Caco-2 (cell line): ENCODE results near the gene AKR1C4. TPM values are rescaled to one million over a fixed set of nuclear protein-coding genes. Genes with fewer than 3 reads are reported as not detected.
A peak's percentile ranks its signal among the peaks of the same experiment; 100 is the strongest.

Experiments
- Bru-seq: library from RNA; stranded (reverse); fragments of 400-500 nt; gene quantifications from one replicate; lab custom pipeline; 2021; lab: Mats Ljungman, UMichigan
- BruChase-seq, 2 experiments: library from RNA; stranded (reverse); fragments of 400-500 nt; gene quantifications; one replicate each; lab custom pipeline; 2021; lab: Mats Ljungman, UMichigan
- BruUV-seq: library from RNA; stranded (reverse); fragments of 400-500 nt; replicated peaks from 2 replicates; lab custom pipeline; 2021; lab: Mats Ljungman, UMichigan
- CTCF ChIA-PET: fragments of 300-600 bp; sonication (Branson Sonifier 250); formaldehyde crosslinking; loops from one replicate; lab custom pipeline; 2022; ENCODE audit warnings: antibody characterized with exemption; lab: Charles Lee
- POLR2A ChIA-PET: fragments of 300-600 bp; sonication (Branson Sonifier 250); formaldehyde crosslinking; loops from one replicate; lab custom pipeline; 2022; ENCODE audit warnings: antibody characterized with exemption; lab: Charles Lee
- DNase-seq, 2 experiments: peaks; one replicate each; pipeline versions ENCODE4 v3.0.0 to v3.0.0-alpha.2; 2020 to 2022
- H3K27me3 ChIP-seq: replicated peaks from 2 replicates; pipeline ENCODE4 v1.6.0; 2011; ENCODE audit warnings: low read length; ENCODE audit not compliant: control insufficient read depth, insufficient read depth
- H3K36me3 ChIP-seq: 2 replicates; pipeline ENCODE4 v1.5.1; 2011; ENCODE audit warnings: low read length; ENCODE audit not compliant: control insufficient read depth, insufficient read depth
- H3K4me1 ChIP-seq: fragments of 250-450 bp; sonication (Bioruptor Pico); 2 replicates; pipeline ENCODE4 v1.5.1; 2020; ENCODE audit warnings: mild to moderate bottlenecking
- H3K4me3 ChIP-seq: 2 replicates; pipeline ENCODE4 v1.5.1; 2011; ENCODE audit warnings: low read depth, mild to moderate bottlenecking, control low read depth, low read length
- H3K9me3 ChIP-seq: fragments of 250-450 bp; sonication (Bioruptor Pico); 2 replicates; pipeline ENCODE4 v1.5.1; 2020; ENCODE audit warnings: mild to moderate bottlenecking, moderate library complexity
- H3K27ac Mint-ChIP-seq: one replicate; pipeline ENCODE4 v1.8.0; 2022; ENCODE audit warnings: mixed read lengths; ENCODE audit not compliant: unreplicated experiment
- H3K27me3 Mint-ChIP-seq: one replicate; pipeline ENCODE4 v1.8.0; 2022; ENCODE audit warnings: mixed read lengths; ENCODE audit not compliant: insufficient read depth, unreplicated experiment
- H3K36me3 Mint-ChIP-seq: one replicate; pipeline ENCODE4 v1.8.0; 2022; ENCODE audit warnings: mild to moderate bottlenecking, mixed read lengths; ENCODE audit not compliant: insufficient read depth, unreplicated experiment
- H3K4me1 Mint-ChIP-seq: one replicate; pipeline ENCODE4 v1.8.0; 2022; ENCODE audit warnings: low read depth, mixed read lengths; ENCODE audit not compliant: unreplicated experiment
- H3K4me3 Mint-ChIP-seq: one replicate; pipeline ENCODE4 v1.8.0; 2022; ENCODE audit warnings: mild to moderate bottlenecking, moderate library complexity, mixed read lengths; ENCODE audit not compliant: unreplicated experiment
- H3K9me3 Mint-ChIP-seq: one replicate; pipeline ENCODE4 v1.8.0; 2022; ENCODE audit warnings: mixed read lengths; ENCODE audit not compliant: unreplicated experiment
- CTCF ChIP-seq, 2 experiments: fragments of 200-600 bp in 1 of 2; IDR thresholded peaks; 1 replicate in 1 of 2; 2 replicates in 1 of 2; pipeline versions ENCODE4 v1.5.1 to v1.8.0; 2011 to 2022; ENCODE audit warnings: antibody characterized with exemption in 1 of 2, control low read depth in 1 of 2, inconsistent platforms in 1 of 2, low read depth in 1 of 2, low read length in 1 of 2, mild to moderate bottlenecking in 1 of 2, moderate library complexity in 1 of 2; ENCODE audit not compliant: insufficient read depth in 1 of 2, severe bottlenecking in 1 of 2, unreplicated experiment in 1 of 2
- intact Hi-C: fragments of 100-400 bp; cut with micrococcal nuclease; formaldehyde crosslinking; loops from one replicate; pipeline ENCODE4 v1.10.0; 2022; ENCODE audit not compliant: unreplicated experiment
- long read RNA-seq: library from polyadenylated mRNA; stranded (forward); transcript quantifications from one replicate; pipeline ENCODE4 v2.0.0, GENCODE V29; 2022
- total RNA-seq: library from RNA; stranded (reverse); gene quantifications from 2 replicates; pipeline ENCODE4 v1.2.3, GENCODE V29; 2022

Gene AKR1C4
- 0.25 and 0.28 TPM in 2 replicates for total RNA-seq
- percentile 17 among the genes with signal in this experiment for Bru-seq, nascent RNA
- percentile 9 among the genes with signal in this experiment for BruChase-seq, experiment 1, labeled RNA remaining after a 2-hour chase
- not detected for BruChase-seq, experiment 2, labeled RNA remaining after a 6-hour chase
- long read RNA-seq, partial matches to known transcripts = 0 of 1 reads
- long read RNA-seq, other reads (novel, unspliced or antisense) = 1 of 1 reads

GRCh38 chr10:5196702-5197113, at the start of gene AKR1C4:
Gene AKR1C4 (plus strand): TSS chr10:5196837. CDS start chr10:5196868, 31 bp downstream.
- Histone ChIP-seq H3K36me3 (no peaks in the 10 kb centered on the region), H3K4me1 (peaks cover 23% of the 10 kb centered on the region), H3K27me3 (no peaks in the 10 kb centered on the region), H3K4me3 (no peak within 1 kb of the TSS), H3K9me3 (peaks cover 14% of the 10 kb centered on the region)
- Mint-ChIP-seq H3K9me3 (peaks cover 41% of the 10 kb centered on the region), H3K36me3 (no peaks in the 10 kb centered on the region), H3K27me3 (no peaks in the 10 kb centered on the region), H3K27ac (no peak within 1 kb of the TSS), H3K4me1 (peaks cover 14% of the 10 kb centered on the region), H3K4me3 (no peak within 1 kb of the TSS)
- no peak for DNase-seq
- no peak for TF ChIP-seq CTCF (IDR thresholded peaks at IDR 0.05; ENCODE audit: insufficient read depth in 1 of 2, low read depth in 1 of 2, low read length in 1 of 2, severe bottlenecking in 1 of 2, unreplicated experiment in 1 of 2)
- intact Hi-C loops = loop anchor here (1.0 to 5.0 kb wide), 3 partner anchors 38 to 104 kb away; partner anchors contain the start of gene AKR1C3
- BruUV-seq = no TSS peak
- POLR2A ChIA-PET = interaction anchor here (1.0 kb wide), 1 partner anchor 38 kb away, joined by 7 read pairs; no protein-coding TSS in a partner anchor
- CTCF ChIA-PET = no interaction called here

GRCh38 chr10:5146920-5147254, 49.8 kb upstream of the AKR1C4 start:
- no peak for DNase-seq
- TSS peak; percentile 92 for BruUV-seq
- Histone ChIP-seq H3K4me3 (no peak overlapping the region), H3K36me3 (peaks cover 3% of the 10 kb centered on the region), H3K9me3 (peaks cover 62% of the 10 kb centered on the region), H3K4me1 (peaks cover 49% of the 10 kb centered on the region), H3K27me3 (no peaks in the 10 kb centered on the region)
- intact Hi-C loops = loop anchor here (1.0 to 5.0 kb wide), 6 partner anchors 40 to 136 kb away; partner anchors contain the start of genes AKR1C3 and AKR1C4
- peak overlapping the region; percentile 91 for H3K27ac Mint-ChIP-seq
- H3K27me3 Mint-ChIP-seq = no peaks in the 10 kb centered on the region
- POLR2A ChIA-PET = no interaction called here
- H3K36me3 Mint-ChIP-seq = peaks cover 33% of the 10 kb centered on the region
- H3K9me3 Mint-ChIP-seq = peaks cover 52% of the 10 kb centered on the region
- CTCF ChIA-PET = no interaction called here
- peaks cover 39% of the 10 kb centered on the region for H3K4me1 Mint-ChIP-seq
- no peak for TF ChIP-seq CTCF (IDR thresholded peaks at IDR 0.05; ENCODE audit: insufficient read depth in 1 of 2, low read depth in 1 of 2, low read length in 1 of 2, severe bottlenecking in 1 of 2, unreplicated experiment in 1 of 2)
- peak overlapping the region; percentile 53 for H3K4me3 Mint-ChIP-seq

- Mint-ChIP-seq H3K36me3 (peaks cover 28% of the 10 kb centered on the region), H3K9me3 (peaks cover 50% of the 10 kb centered on the region), H3K4me1 (peaks cover 34% of the 10 kb centered on the region), H3K27ac (peak overlapping the region; percentile 91), H3K27me3 (no peaks in the 10 kb centered on the region), H3K4me3 (peak overlapping the region; percentile 53)
- TF ChIP-seq CTCF (IDR thresholded peaks at IDR 0.05; ENCODE audit: insufficient read depth in 1 of 2, low read depth in 1 of 2, low read length in 1 of 2, severe bottlenecking in 1 of 2, unreplicated experiment in 1 of 2) = no peak
- no TSS peak for BruUV-seq
- POLR2A ChIA-PET = no interaction called here
- CTCF ChIA-PET = no interaction called here
- intact Hi-C loops = loop anchor here (1.0 to 5.0 kb wide), 6 partner anchors 40 to 136 kb away; partner anchors contain the start of genes AKR1C3 and AKR1C4
- H3K27me3 ChIP-seq = no peaks in the 10 kb centered on the region
- no peak overlapping the region for H3K4me3 ChIP-seq
- peaks cover 3% of the 10 kb centered on the region for H3K36me3 ChIP-seq
- peaks cover 43% of the 10 kb centered on the region for H3K4me1 ChIP-seq
- peaks cover 59% of the 10 kb centered on the region for H3K9me3 ChIP-seq
- peak; percentile 84 to 85 for DNase-seq
Observed at GRCh38 chr10:5147255-5147980, 49.2 kb upstream of the AKR1C4 start.
